IPS-15b (cell line): ENCODE results near the gene ITGB3.

Experiments used
- H3K27me3 ChIP-seq: one replicate; pipeline ENCODE4 v1.6.1; 2013; ENCODE audit warnings: low read length; ENCODE audit not compliant: control insufficient read depth, insufficient read depth
- H3K36me3 ChIP-seq: one replicate; pipeline ENCODE4 v1.6.1; 2013; ENCODE audit warnings: low read length; ENCODE audit not compliant: control insufficient read depth, insufficient read depth
- H3K4me1 ChIP-seq: one replicate; pipeline ENCODE4 v1.6.1; 2013; ENCODE audit warnings: mild to moderate bottlenecking, low read length; ENCODE audit not compliant: control insufficient read depth, insufficient read depth
- H3K4me3 ChIP-seq: one replicate; pipeline ENCODE4 v1.5.1; 2013; ENCODE audit warnings: low read depth, low read length
- H3K9ac ChIP-seq: one replicate; pipeline ENCODE4 v1.6.1; 2013; ENCODE audit warnings: low read depth, mild to moderate bottlenecking, low read length
- H3K9me3 ChIP-seq: one replicate; pipeline ENCODE4 v1.6.1; 2013; ENCODE audit warnings: mild to moderate bottlenecking, low read length; ENCODE audit not compliant: control insufficient read depth, insufficient read depth

The ITGB3 gene

DNA sequence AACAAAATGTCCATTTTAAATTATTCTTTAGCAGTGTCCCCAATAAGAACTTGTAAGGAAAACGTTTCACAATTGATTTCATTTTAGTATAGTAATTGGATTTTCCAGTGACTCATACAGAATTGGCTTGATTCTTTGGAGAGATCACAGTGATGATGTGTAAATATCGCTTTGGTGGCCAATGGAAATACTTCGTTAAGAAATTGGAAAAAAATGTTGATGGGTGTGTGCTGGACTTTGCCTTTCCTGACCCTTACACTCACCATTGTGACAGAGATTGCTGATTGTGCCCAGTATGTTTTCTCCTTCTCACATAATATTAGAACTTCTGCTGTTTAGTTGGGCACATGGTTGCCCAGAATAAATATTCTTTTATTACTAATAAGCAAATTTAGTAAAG lies 62.7 kb downstream of the ITGB3 start:
- no peak overlapping the region for H3K9ac ChIP-seq
- H3K27me3 ChIP-seq = no peaks in the 10 kb centered on the region
- no peaks in the 10 kb centered on the region for H3K9me3 ChIP-seq
- H3K4me1 ChIP-seq = no peaks in the 10 kb centered on the region
- no peak overlapping the region for H3K4me3 ChIP-seq
- no peaks in the 10 kb centered on the region for H3K36me3 ChIP-seq

DNA sequence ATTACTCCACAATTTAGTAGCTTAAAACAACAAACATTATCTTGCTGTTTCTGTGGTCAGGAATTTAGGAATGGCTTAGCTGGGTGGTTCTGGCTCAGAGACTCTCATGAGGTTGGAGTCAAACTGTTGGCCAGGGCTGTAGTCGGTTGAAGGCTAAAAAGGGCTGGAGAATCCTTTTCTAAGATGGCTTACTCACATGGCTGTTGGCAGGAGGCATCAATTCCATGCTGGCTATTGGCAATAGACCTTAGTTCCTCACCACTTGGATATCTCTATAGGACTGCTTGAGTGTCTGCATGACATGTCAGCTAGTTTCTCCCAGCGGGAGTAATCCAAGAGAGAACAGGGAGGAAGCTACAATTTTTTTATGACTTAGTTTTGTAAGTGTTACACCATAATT lies 63.5 kb downstream of the ITGB3 start:
- no peak overlapping the region for H3K4me3 ChIP-seq
- no peaks in the 10 kb centered on the region for H3K36me3 ChIP-seq
- no peaks in the 10 kb centered on the region for H3K9me3 ChIP-seq
- no peaks in the 10 kb centered on the region for H3K4me1 ChIP-seq
- H3K27me3 ChIP-seq = peaks cover under 1% of the 10 kb centered on the region
- no peak overlapping the region for H3K9ac ChIP-seq

DNA sequence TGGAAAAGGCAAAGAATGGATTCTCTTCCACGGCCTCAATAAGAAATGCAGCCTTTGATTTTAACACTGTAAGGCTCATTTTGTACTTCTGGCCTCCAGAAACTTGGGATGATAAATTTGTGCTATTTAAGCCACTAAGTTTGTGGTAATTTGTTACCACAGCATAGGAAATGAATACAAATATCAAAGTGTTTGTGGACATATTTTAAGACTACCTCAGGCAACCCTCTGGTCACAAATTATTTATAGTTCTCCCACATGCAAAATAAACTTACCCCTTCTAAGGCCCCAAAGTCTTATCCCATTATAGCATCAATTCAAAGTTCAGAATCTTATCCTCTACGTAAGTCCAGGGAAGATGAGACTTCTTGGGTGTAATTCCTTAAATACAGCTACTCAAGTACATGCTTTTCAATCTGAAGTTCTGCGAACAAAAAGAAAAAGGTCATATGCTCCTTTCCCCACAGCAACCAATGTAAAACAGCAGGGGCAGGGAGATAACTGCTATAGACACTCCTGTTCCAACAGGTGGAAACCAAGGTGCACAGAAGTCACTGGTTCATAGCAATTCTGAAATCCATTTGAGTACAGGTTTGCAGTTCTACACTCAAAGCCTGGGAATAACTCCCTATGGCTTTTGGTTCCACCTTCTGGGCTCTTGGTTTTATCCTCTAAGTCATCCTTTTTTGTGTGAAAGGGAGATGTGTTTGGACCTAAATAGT lies 64.7 kb downstream of the ITGB3 start:
- Histone ChIP-seq H3K27me3 (peaks cover 6% of the 10 kb centered on the region), H3K4me3 (no peak overlapping the region), H3K36me3 (no peaks in the 10 kb centered on the region), H3K4me1 (no peaks in the 10 kb centered on the region), H3K9ac (no peak overlapping the region), H3K9me3 (no peaks in the 10 kb centered on the region)

DNA sequence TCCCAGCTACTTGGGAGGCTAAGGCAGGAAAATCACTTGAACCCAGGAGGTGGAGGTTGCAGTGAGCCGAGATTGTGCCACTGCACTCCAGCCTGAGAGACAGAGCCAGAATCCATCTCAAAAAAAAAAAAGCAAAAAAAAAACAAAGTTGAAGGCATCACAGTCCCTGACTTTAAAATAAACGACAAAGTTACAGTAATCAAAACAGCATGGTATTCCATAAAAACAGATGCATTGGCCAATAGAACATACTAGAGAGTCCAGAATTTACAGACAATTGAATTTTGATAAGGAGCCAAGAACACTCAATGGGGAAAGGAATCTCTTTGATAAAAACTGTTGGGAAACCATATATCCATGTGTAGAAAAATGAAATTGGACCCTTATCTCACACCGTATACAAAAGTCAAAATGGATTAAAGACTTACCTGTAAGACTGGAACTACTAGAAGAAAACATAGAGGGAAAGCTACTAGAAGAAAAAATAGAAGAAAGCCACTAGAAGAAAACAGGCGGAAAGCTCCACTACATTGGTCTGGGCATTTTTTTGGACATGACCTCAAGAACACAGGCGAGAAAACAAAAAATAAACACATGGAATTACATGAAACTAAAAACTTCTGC lies 67.4 kb downstream of the ITGB3 start:
- H3K27me3 ChIP-seq = peaks cover 9% of the 10 kb centered on the region
- H3K36me3 ChIP-seq = no peaks in the 10 kb centered on the region
- no peaks in the 10 kb centered on the region for H3K9me3 ChIP-seq
- H3K4me1 ChIP-seq = no peaks in the 10 kb centered on the region
- H3K4me3 ChIP-seq = no peak overlapping the region
- H3K9ac ChIP-seq = no peak overlapping the region

DNA sequence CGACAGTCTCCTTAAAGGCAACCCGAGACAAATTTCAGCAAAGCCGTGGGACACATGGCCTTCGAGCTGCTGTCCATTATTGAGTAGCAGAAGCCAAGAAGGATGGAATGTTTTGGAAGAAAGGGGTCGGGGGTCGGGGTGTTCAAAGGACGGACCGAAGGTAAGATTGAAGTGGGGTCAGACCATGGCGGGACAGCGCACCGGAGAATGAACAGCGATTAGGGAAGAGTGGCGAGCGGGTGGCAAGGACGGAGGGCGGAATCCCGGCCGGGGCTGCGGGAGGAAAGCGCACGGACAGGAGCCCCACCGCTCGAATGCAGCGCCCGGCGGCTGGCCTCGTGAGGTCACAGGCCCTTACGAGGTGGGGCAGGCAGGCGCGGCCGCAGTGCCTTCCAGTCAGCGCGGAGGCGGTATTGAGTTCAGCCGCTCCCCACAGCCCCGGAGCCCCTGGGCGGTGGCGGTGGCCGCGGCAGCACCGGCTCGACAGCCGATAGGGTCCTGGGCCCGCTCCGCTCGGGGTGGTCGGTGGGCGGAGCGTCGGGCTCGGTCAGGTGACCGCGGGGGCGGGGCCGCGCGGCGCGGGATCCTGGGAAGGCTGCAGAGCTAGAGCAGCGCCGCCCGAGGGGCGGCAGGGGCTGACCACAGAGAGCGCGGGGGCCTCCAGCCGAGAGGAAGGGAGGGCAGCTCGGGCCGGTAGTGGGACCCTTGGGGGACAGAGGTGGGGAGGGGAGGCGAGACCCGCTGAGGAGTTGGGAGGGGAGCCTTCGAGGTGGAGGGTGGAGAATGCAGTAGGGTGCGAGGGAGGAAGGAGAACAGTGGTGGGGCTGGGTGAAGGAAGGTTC lies 70.0 kb downstream of the ITGB3 start, which contains the start of gene EFCAB13:
Gene EFCAB13, plus strand, starts transcription at position 574 of the 842 bp plus-strand sequence. CDS start 4,399 bp downstream, outside the sequence.
- H3K9me3 ChIP-seq = no peaks in the 10 kb centered on the region
- peak within 1 kb of the TSS; percentile 91 for H3K4me3 ChIP-seq
- no peaks in the 10 kb centered on the region for H3K4me1 ChIP-seq
- H3K9ac ChIP-seq = peak within 1 kb of the TSS; percentile 88
- peaks cover 9% of the 10 kb centered on the region for H3K27me3 ChIP-seq
- H3K36me3 ChIP-seq = no peaks in the 10 kb centered on the region

DNA sequence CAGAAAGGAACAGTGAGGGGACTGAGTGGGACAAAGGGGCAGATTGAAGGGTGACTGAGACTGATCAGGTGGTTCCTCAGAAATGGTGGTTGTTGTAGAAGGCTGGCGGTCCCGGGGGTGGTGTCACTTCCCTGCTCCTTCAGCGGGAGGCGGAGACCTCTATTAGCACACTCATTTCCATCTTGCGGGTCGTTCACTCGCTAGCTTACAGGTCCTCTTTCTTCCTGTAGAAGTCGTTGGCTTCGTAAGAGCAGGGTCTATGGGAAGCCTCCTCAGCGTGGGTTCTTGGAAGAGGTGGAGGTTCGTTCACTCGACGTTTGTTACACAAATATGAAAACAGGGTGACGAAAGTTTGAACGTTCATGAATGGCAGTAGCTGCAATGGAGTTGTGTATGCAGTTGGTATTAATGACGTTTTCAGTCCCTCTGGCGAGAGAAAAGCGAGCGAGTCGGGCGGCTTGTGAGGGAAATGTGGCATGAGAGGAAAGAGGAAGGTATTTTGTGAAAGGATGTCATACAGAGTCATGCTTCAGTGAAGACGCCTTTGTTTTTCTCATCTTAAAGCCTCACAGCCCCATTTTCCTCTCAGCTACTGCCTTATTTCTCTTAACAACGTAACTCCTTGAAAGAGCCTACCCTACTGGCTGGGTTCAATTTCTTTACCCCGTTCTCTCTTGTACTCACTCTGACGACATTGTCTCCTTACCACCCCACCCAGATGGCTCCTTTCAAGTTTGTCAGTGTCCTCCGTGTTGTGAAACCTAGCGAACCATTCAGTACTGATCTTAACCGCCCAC lies 70.8 kb downstream of the ITGB3 start:
- H3K9ac ChIP-seq = peak overlapping the region; percentile 88
- peak overlapping the region; percentile 91 for H3K4me3 ChIP-seq
- no peaks in the 10 kb centered on the region for H3K9me3 ChIP-seq
- H3K27me3 ChIP-seq = peaks cover 9% of the 10 kb centered on the region
- no peaks in the 10 kb centered on the region for H3K4me1 ChIP-seq
- no peaks in the 10 kb centered on the region for H3K36me3 ChIP-seq

DNA sequence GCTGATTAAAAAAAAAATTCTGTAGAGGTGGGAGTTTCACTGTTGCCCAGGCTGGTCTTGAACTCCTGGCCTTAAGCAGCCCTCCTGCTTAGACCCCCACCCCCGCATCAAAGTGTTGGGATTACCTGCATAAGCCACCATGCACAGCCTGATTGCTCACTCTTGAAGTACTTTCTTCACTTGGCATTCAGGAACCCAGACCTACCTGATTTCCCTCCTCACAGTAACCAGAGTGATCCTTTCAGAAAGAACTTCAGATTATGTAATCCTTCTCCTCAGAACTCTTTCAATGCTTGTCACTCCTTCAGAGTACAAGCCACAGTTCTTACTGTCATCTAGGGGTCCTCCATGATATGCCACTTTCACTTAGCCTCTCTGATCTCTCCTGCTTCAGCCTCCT lies 71.5 kb downstream of the ITGB3 start:
- Histone ChIP-seq H3K36me3 (no peaks in the 10 kb centered on the region), H3K4me3 (no peak overlapping the region), H3K27me3 (peaks cover 9% of the 10 kb centered on the region), H3K9ac (no peak overlapping the region), H3K4me1 (no peaks in the 10 kb centered on the region), H3K9me3 (no peaks in the 10 kb centered on the region)

DNA sequence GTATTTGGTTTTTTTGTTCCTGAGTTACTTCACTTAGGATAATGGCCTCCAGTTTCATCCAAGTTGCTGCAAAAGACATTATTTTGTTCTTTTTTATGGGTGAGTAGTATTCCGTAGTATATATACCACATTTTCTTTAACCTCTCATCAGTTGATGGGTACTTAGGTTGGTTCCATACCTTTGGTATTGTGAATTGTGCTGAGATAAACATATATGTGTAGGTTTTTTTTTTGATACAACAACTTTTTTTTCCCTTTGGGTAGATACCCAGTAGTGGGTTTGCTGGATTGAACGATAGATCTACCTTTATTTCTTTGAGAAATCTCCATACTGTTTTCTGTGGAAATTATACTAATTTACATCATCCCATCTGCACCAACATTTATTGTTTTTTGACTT lies 76.9 kb downstream of the ITGB3 start:
- Histone ChIP-seq H3K9ac (no peak overlapping the region), H3K27me3 (no peaks in the 10 kb centered on the region), H3K4me1 (no peaks in the 10 kb centered on the region), H3K4me3 (no peak overlapping the region), H3K36me3 (no peaks in the 10 kb centered on the region), H3K9me3 (no peaks in the 10 kb centered on the region)

DNA sequence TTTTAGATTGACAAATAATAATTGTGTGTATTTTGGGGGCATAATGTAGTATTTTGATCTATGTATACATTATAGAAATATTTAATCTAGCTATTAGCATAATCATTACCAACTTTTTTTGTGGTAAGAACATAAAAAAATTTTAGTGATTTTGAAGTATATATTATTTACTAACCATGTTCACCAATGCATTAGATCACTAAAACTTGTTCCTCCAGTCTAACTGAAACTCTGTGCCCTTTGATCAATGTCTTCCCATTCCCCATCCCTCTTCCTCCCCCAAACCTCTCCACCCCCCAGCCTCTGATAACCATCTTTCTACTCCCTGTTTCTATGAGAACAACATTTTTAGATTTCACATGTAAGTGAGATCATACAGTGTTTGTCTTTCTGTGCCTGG lies 78.7 kb downstream of the ITGB3 start:
- Histone ChIP-seq H3K4me3 (no peak overlapping the region), H3K4me1 (no peaks in the 10 kb centered on the region), H3K27me3 (no peaks in the 10 kb centered on the region), H3K9ac (no peak overlapping the region), H3K36me3 (no peaks in the 10 kb centered on the region), H3K9me3 (no peaks in the 10 kb centered on the region)

DNA sequence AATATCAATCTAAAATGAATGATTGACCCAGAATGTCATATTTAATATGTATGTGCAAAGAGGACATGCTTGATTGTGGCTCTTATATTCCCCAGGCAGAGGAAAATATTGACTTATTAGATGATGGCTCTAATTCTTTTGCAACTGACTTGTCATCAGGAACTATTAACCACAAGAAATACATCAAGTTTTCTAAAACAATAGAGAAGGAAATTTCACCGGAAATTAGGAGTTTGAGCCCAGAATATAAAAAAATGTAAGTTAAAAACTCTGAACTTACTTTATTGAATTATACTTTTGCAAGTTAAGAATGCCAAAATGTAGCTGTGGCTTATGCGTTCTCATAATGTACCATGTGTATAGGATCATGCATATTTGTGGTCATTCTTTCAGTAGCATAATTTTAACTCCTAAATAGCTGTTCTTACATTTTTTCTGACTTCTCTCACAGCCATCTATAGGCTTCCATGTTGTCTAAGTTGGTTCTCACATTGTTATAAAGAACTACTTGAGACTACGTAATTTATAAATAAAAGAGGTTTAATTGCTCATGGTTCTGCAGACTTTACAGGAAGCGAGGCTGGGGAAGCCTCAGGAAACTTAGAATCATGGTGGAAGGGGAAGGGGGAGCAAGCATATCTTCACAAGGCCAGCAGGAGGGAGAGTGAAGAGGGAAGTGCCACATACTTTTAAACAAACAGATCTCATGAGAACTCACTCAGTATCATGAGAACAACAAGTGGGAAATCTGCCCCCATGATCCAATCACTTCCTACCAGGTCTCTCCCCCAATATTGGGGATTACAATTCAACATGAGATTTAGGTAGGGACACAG lies 81.7 kb downstream of the ITGB3 start:
- no peaks in the 10 kb centered on the region for H3K4me1 ChIP-seq
- no peaks in the 10 kb centered on the region for H3K27me3 ChIP-seq
- H3K4me3 ChIP-seq = no peak overlapping the region
- H3K36me3 ChIP-seq = no peaks in the 10 kb centered on the region
- H3K9me3 ChIP-seq = no peaks in the 10 kb centered on the region
- no peak overlapping the region for H3K9ac ChIP-seq
